Prostate gland (tissue), 2 donors: ENCODE data around the gene PDLIM7.

Experiments
- CTCF ChIP-seq, 4 experiments: fragments of 200-600 bp in 2 of 4; fragments of 450-650 bp in 2 of 4; sonication (generic) in 2 of 4; IDR thresholded peaks; 1 replicate in 3 of 4; 2 replicates in 1 of 4; pipeline ENCODE4 v1.5.1; 2016 to 2019; ENCODE audit warnings: antibody characterized with exemption in 4 of 4, mild to moderate bottlenecking in 2 of 4, moderate library complexity in 2 of 4
- POLR2A ChIP-seq: fragments of 450-650 bp; IDR thresholded peaks from one replicate; pipeline ENCODE4 v1.6.1; 2016; ENCODE audit warnings: antibody characterized with exemption, mild to moderate bottlenecking

- TF ChIP-seq CTCF (IDR thresholded peaks at IDR 0.05), result no peak
- TF ChIP-seq POLR2A, result no peak
These were observed 57.8 kb downstream of the PDLIM7 start for GRCh38 chr5:177439518-177440053.
